Breast epithelium (tissue), 4 donors: ENCODE measurements around the gene HOXA5. TPM values are rescaled to one million over a fixed set of nuclear protein-coding genes. Genes with fewer than 3 reads are reported as not detected.

Experiments used
- DNase-seq, 2 donors: peaks; one replicate each; pipeline ENCODE4 v3.0.0-alpha.2; 2019; ENCODE audit warnings: low spot score in 2 of 2
- H3K27ac ChIP-seq, 2 donors: fragments of 200-600 bp; sonication (generic) in 1 of 2; one replicate each; pipeline ENCODE4 v1.5.1; 2016 to 2019; ENCODE audit warnings: mild to moderate bottlenecking in 1 of 2
- H3K27me3 ChIP-seq, 2 donors: fragments of 200-600 bp; sonication (generic) in 1 of 2; one replicate each; pipeline versions ENCODE4 v1.5.1 to v1.6.0; 2017 to 2019; ENCODE audit warnings: control low read depth in 1 of 2, mild to moderate bottlenecking in 1 of 2
- H3K36me3 ChIP-seq: fragments of 200-600 bp; one replicate; pipeline ENCODE4 v1.5.1; 2019
- H3K4me1 ChIP-seq, 2 donors: fragments of 200-600 bp; sonication (generic); one replicate each; pipeline ENCODE4 v1.5.1; 2016 to 2019; ENCODE audit warnings: control low read depth in 1 of 2
- H3K4me3 ChIP-seq, 3 donors: fragments of 200-600 bp; sonication (generic); 1 replicate in 2 of 3; 2 replicates in 1 of 3; pipeline ENCODE4 v1.5.1; 2016 to 2019; ENCODE audit warnings: mild to moderate bottlenecking in 3 of 3, moderate library complexity in 2 of 3
- H3K9me3 ChIP-seq, 2 donors: fragments of 200-600 bp; sonication (generic) in 1 of 2; one replicate each; pipeline ENCODE4 v1.5.1; 2016 to 2019; ENCODE audit warnings: control low read depth in 1 of 2
- CTCF ChIP-seq, 3 donors: fragments of 450-650 bp; IDR thresholded peaks; one replicate each; pipeline ENCODE4 v1.5.1; 2016 to 2017; ENCODE audit warnings: antibody characterized with exemption in 3 of 3, mild to moderate bottlenecking in 3 of 3, moderate library complexity in 3 of 3
- POLR2A ChIP-seq: fragments of 450-650 bp; IDR thresholded peaks from one replicate; pipeline ENCODE4 v1.6.1; 2016; ENCODE audit warnings: antibody characterized with exemption, mild to moderate bottlenecking, moderate library complexity
- POLR2AphosphoS5 ChIP-seq, 3 donors: sonication (generic); formaldehyde crosslinking; IDR thresholded peaks; one replicate each; pipeline ENCODE4 v1.6.1; 2017; ENCODE audit warnings: antibody characterized with exemption in 3 of 3
- intact Hi-C: fragments of 100-400 bp; cut with DNase I; formaldehyde crosslinking; loops from one replicate; pipeline ENCODE4 v1.15.1; 2023; ENCODE audit warnings: low total_unique reads
- total RNA-seq, 3 donors: library from RNA; depleted of rRNA; stranded (reverse); fragments of >200 nt; gene quantifications; one replicate each; pipeline ENCODE4 v1.1.0, GENCODE V29; 2016

The HOXA5 gene
- 10 to 100 TPM; 11.5 to 48.7 (median 22.6) TPM for total RNA-seq

GRCh38 chr7:27143023-27143949, at the start of gene HOXA5:
TSS of gene HOXA5 (minus strand) at chr7:27143681. CDS start at chr7:27143607, 74 bp downstream.
- peaks cover 0 to 21% of the 10 kb centered on the region in 2 donors for H3K27me3 ChIP-seq
- peak within 1 kb of the TSS; percentile 57 to 80 (median 75) for H3K4me3 ChIP-seq
- peak within 1 kb of the TSS; percentile 95 to 96 for H3K27ac ChIP-seq
- H3K9me3 ChIP-seq, result no peaks in the 10 kb centered on the region
- TF ChIP-seq POLR2A (peak; percentile 66), POLR2AphosphoS5 (IDR thresholded peaks at IDR 0.05) (peak; percentile 68 to 87 (median 84)), CTCF (IDR thresholded peaks at IDR 0.05) (peak; percentile 87 to 92 (median 89))
- peaks cover 0 to 4% of the 10 kb centered on the region in 2 donors for H3K4me1 ChIP-seq
- no peaks in the 10 kb centered on the region for H3K36me3 ChIP-seq
- DNase-seq, result peak in 1 of 2 donors; percentile 94
- intact Hi-C loops, result loop anchor here (5.0 kb wide), 2 partner anchors 46 to 286 kb away; partner anchors contain the start of gene HOXA1

- Histone ChIP-seq H3K27ac (no peak overlapping the region), H3K9me3 (no peaks in the 10 kb centered on the region), H3K27me3 (peaks cover 23 to 100% of the 10 kb centered on the region in 2 donors), H3K36me3 (no peaks in the 10 kb centered on the region), H3K4me3 (peak overlapping the region; percentile 32 to 61 (median 41)), H3K4me1 (peaks cover 0 to 3% of the 10 kb centered on the region in 2 donors)
- no peak for DNase-seq
- intact Hi-C loops, result no loop called here
- no peak for TF ChIP-seq POLR2A
- TF ChIP-seq POLR2AphosphoS5 (IDR thresholded peaks at IDR 0.05), result no peak
- no peak for TF ChIP-seq CTCF (IDR thresholded peaks at IDR 0.05)
Observed at GRCh38 chr7:27192546-27193334, 49.3 kb upstream of the HOXA5 start.

GRCh38 chr7:27191833-27192545, 48.5 kb upstream of the HOXA5 start:
- DNase-seq, result no peak
- Histone ChIP-seq H3K4me1 (peaks cover 0 to 3% of the 10 kb centered on the region in 2 donors), H3K36me3 (no peaks in the 10 kb centered on the region), H3K27ac (no peak overlapping the region), H3K27me3 (peaks cover 21 to 100% of the 10 kb centered on the region in 2 donors), H3K9me3 (no peaks in the 10 kb centered on the region), H3K4me3 (peak overlapping the region; percentile 32 to 61 (median 41))
- TF ChIP-seq POLR2A (no peak), CTCF (IDR thresholded peaks at IDR 0.05) (no peak), POLR2AphosphoS5 (IDR thresholded peaks at IDR 0.05) (no peak)
- intact Hi-C loops, result no loop called here

GRCh38 chr7:27191161-27191731, 47.8 kb upstream of the HOXA5 start:
- H3K9me3 ChIP-seq, result no peaks in the 10 kb centered on the region
- no peak for DNase-seq
- H3K4me3 ChIP-seq, result no peak overlapping the region
- no peak overlapping the region for H3K27ac ChIP-seq
- peaks cover 21 to 100% of the 10 kb centered on the region in 2 donors for H3K27me3 ChIP-seq
- intact Hi-C loops, result no loop called here
- H3K36me3 ChIP-seq, result no peaks in the 10 kb centered on the region
- H3K4me1 ChIP-seq, result peaks cover 0 to 3% of the 10 kb centered on the region in 2 donors
- no peak for TF ChIP-seq CTCF (IDR thresholded peaks at IDR 0.05)
- TF ChIP-seq POLR2AphosphoS5 (IDR thresholded peaks at IDR 0.05), result no peak
- no peak for TF ChIP-seq POLR2A
